ENCODE measurements around the gene RPS16. TPM values are rescaled to one million over a fixed set of nuclear protein-coding genes. Genes with fewer than 3 reads are reported as not detected.

RPS16 gene
- total and polyA plus RNA-seq, 2 of the 13 experiments (the other 11 are each of a cell fraction or from before 2014, with no cell fraction given): 488 to 2,583 TPM

DNA sequence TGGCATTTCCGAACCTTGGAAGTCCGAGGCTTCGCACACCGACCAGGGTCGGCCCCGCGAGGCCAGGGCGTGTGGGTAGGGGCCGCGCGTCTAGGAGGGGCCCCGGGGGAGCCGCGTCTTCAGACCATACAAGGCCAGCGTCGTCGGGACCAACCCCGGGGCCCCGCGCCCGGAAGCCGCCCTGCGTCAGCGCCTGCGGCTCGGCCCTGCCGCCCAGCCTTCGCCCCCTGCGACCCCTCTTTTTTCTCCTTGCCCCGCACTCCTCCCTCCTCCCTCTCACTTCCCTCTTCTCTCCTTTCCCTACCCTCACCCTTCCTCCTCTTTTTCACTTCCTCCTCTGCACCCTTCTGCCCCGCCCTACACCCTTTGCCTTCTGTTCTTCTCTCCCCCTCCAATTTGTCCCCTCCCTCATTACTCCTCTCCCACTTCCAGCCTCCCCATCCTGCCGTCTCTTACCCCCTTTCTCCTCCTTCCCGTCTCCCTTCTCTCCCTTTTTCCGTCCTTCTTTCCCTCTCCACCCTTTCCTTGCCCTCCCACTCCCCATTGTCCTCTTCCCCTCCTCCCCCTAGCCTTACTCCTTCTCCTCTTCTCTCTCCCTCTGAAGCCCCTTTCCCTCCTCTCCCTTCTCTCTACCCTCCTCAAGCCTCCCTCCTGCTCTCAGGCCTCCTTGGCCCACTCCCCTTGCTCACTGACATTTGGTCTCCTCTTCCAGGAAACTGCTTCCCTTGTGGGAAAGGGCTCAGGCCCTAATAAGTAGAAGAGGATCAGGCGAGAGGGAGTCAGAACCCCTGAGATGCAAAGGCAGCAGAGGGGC, 25.5 kb downstream of the RPS16 start (continued):
- TF ChIP-seq, protein P1, sequence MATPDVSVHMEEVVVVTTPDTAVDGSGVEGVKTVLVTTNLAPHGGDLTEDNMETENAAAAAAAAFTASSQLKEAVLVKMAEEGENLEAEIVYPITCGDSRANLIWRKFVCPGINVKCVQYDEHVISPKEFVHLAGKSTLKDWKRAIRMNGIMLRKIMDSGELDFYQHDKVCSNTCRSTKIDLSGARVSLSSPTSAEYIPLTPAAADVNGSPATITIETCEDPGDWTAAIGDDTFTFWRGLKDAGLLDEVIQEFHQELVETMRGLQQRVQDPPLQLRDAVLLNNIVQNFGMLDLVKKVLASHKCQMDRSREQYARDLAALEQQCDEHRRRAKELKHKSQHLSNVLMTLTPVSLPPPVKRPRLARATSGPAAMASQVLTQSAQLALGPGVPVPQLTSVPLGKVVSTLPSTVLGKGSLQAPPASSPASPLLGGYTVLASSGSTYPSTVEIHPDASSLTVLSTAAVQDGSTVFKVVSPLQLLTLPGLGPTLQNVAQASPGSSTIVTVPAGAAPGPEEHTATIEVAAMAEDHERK (CRISPR knock-in tag; IDR thresholded peaks at IDR 0.05; ENCODE audit: low read depth): no peak
- no peak for TF ChIP-seq ZNF225 (CRISPR knock-in tag; IDR thresholded peaks at IDR 0.05)
- TF ChIP-seq DNMT3B (CRISPR knock-in tag; conservative IDR thresholded peaks at IDR 0.05): no peak
- no peak for TF ChIP-seq ZNF772 (CRISPR knock-in tag; IDR thresholded peaks at IDR 0.05)
- TF ChIP-seq, protein P2, sequence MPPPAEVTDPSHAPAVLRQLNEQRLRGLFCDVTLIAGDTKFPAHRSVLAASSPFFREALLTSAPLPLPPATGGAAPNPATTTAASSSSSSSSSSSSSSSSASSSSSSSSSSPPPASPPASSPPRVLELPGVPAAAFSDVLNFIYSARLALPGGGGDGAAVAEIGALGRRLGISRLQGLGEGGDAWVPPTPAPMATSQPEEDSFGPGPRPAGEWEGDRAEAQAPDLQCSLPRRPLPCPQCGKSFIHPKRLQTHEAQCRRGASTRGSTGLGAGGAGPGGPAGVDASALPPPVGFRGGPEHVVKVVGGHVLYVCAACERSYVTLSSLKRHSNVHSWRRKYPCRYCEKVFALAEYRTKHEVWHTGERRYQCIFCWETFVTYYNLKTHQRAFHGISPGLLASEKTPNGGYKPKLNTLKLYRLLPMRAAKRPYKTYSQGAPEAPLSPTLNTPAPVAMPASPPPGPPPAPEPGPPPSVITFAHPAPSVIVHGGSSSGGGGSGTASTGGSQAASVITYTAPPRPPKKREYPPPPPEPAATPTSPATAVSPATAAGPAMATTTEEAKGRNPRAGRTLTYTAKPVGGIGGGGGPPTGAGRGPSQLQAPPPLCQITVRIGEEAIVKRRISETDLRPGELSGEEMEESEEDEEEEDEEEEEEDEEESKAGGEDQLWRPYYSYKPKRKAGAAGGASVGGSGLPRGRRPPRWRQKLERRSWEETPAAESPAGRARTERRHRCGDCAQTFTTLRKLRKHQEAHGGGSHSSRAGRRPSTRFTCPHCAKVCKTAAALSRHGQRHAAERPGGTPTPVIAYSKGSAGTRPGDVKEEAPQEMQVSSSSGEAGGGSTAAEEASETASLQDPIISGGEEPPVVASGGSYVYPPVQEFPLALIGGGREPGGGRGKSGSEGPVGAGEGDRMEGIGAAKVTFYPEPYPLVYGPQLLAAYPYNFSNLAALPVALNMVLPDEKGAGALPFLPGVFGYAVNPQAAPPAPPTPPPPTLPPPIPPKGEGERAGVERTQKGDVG (CRISPR knock-in tag; IDR thresholded peaks at IDR 0.05; ENCODE audit: borderline replicate concordance): no peak
- TF ChIP-seq CHD2 (IDR thresholded peaks at IDR 0.05; ENCODE audit: low read depth, low read length): no peak
- TF ChIP-seq ISX (CRISPR knock-in tag; conservative IDR thresholded peaks at IDR 0.05): no peak
- 0 out of 2 replicates have a peak, but pooled peaks have one; percentile 50 for TF ChIP-seq REL (CRISPR knock-in tag; conservative IDR thresholded peaks at IDR 0.05)
- no peak for TF ChIP-seq GRHL1 (CRISPR knock-in tag; conservative IDR thresholded peaks at IDR 0.05)
- no peak for TF ChIP-seq RORA (CRISPR knock-in tag; IDR thresholded peaks at IDR 0.05)
- TF ChIP-seq ZNF629 (CRISPR knock-in tag; conservative IDR thresholded peaks at IDR 0.05): no peak
- TF ChIP-seq ZNF549 (CRISPR knock-in tag; IDR thresholded peaks at IDR 0.05): no peak
- TF ChIP-seq MXI1 (IDR thresholded peaks at IDR 0.05; ENCODE audit: borderline replicate concordance, low read depth, low read length): no peak
- TF ChIP-seq, protein P3, sequence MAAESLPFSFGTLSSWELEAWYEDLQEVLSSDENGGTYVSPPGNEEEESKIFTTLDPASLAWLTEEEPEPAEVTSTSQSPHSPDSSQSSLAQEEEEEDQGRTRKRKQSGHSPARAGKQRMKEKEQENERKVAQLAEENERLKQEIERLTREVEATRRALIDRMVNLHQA (CRISPR knock-in tag; IDR thresholded peaks at IDR 0.05): no peak
- TF ChIP-seq, protein P4, sequence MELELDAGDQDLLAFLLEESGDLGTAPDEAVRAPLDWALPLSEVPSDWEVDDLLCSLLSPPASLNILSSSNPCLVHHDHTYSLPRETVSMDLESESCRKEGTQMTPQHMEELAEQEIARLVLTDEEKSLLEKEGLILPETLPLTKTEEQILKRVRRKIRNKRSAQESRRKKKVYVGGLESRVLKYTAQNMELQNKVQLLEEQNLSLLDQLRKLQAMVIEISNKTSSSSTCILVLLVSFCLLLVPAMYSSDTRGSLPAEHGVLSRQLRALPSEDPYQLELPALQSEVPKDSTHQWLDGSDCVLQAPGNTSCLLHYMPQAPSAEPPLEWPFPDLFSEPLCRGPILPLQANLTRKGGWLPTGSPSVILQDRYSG (CRISPR knock-in tag; IDR thresholded peaks at IDR 0.05): no peak

All from HepG2 (cell line).